Amniotic stem cell (primary cell): ENCODE measurements around the gene TNNI3K.
"Not testable (repeated sequence)": the region's sequence is repeated elsewhere in the genome, so short reads cannot be mapped to it uniquely, and the experiment has no call there.

Source experiments
- DNase-seq: peaks from one replicate; lab custom pipeline; 2025; lab: John Stamatoyannopoulos, UW

Gene TNNI3K

GRCh38 chr1:74235153-74235552, at the start of gene TNNI3K:
Gene TNNI3K, plus strand, starts transcription at chr1:74235387. Its CDS starts 65 bp downstream, at chr1:74235452.
- DNase-seq = no peak

- peak; percentile 23 for DNase-seq
Measured at GRCh38 chr1:74193908-74194307, 41.3 kb upstream of the TNNI3K start.

DNA sequence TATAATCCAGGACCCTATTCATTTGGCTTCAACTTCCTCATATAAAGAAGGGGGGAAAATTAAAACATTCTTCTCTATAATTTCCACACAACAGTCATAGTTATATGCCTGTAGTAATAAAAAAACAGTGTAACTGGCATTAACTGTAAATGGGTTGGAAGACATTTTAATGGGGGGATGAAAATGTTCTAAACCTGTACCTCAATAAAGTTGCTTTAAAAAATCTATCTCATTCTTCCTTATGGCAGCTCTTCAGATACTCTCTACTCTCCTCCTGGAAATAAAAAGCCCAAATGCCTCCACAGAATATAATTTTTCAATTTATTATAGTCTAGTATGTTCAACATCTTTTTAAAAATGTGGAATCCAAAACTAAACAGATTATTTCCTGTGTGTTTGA, 39.8 kb upstream of the TNNI3K start:
- no peak for DNase-seq

- DNase-seq = no peak
Measured at GRCh38 chr1:74197255-74197654, 37.9 kb upstream of the TNNI3K start.

- peak; percentile 86 for DNase-seq
Measured at GRCh38 chr1:74197657-74198552, 37.3 kb upstream of the TNNI3K start, which contains the start of the genes FPGT and LRRIQ3. Gene FPGT, plus strand, starts transcription at chr1:74198242. Its CDS starts 37 bp downstream, at chr1:74198279. Gene LRRIQ3, minus strand, starts transcription at chr1:74198176. Its CDS starts 14,492 bp downstream, at chr1:74183684.

DNA sequence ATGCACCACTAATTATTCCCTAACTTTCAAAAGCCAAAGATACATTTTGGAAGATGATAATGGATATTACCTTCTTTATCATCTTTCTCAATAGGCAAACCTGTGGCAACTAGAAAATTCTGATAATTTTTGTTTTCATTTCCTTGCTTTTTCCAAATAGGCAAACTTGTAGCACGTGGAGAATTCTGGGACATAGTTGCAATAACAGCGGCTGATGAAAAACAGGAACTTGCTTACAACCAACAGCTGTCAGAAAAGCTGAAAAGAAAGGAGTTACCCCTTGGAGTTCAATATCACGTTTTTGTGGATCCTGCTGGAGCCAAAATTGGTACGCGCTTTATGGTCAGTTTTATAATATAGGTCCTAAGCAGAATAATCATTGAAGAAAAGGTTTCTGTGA, 35.7 kb upstream of the TNNI3K start:
- DNase-seq = no peak

DNA sequence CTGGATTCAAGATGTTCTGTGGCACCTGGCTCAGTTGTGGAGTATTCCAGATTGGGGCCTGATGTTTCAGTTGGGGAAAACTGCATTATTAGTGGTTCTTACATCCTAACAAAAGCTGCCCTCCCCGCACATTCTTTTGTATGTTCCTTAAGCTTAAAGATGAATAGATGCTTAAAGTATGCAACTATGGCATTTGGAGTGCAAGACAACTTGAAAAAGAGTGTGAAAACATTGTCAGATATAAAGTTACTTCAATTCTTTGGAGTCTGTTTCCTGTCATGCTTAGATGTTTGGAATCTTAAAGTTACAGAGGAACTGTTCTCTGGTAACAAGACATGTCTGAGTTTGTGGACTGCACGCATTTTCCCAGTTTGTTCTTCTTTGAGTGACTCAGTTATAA, 29.9 kb upstream of the TNNI3K start:
- peak; percentile 19 for DNase-seq

DNA sequence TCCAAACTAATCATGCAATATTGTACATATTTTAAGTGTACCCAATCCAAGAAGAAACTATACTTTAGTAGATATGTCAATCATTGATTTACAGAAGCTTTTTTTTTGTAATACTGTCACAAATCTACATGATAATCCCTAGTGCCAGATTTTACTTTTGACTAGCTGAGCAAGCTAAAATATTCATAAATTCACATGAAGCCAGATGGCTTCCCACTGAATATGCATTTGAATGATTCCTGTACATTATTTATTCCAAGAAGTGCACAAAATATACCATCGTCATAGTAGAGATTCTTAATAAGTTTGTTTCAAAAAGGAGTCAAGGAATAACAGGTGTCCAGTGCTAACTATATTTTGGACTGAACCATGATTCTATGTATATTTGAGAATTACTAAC, 20.0 kb upstream of the TNNI3K start:
- DNase-seq = no peak

GRCh38 chr1:74222701-74223100, 12.5 kb upstream of the TNNI3K start:
- DNase-seq = peak; percentile 2

DNA sequence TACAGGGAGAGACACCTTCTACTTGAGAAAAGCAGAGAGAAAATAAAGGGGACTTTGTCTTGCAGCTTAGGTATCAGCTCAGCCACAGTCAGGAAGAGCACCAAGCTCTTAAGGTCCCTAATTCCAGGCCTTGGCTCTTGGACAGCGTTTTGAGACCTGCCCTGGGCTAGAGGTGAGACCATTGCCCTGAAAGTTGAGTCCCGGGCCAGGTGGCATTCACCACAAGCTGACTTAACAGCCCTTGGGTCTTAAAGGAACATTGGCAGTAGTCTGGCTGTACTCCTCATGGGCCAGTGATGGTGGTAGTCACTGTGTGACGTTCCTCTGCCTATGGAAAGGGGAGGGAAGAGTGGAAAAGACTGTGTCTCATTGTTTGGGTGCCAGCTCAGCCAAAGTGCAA, 11.7 kb upstream of the TNNI3K start:
- no peak for DNase-seq

DNA sequence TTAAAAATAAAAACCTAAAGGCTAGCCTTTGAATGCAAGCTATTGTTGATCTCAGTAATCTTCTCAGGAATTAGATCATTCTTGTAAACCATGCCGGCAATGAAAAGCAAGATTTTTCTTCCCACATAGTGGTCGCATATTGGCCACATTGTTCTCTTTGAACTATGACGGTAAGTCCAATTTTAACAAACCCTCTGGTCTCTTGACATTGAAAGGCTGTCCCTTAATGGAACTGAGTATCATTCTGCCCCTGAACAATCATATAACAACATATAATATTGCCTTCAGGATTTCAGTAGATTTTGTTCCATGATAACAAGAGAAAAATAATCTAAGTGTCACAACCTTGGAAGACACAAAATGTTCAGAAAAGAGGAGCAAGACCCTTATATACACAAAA, 1.3 kb downstream of the TNNI3K start:
- no peak for DNase-seq

GRCh38 chr1:74237035-74237434, 1.8 kb downstream of the TNNI3K start:
- DNase-seq = no peak

GRCh38 chr1:74237787-74238186, 2.6 kb downstream of the TNNI3K start:
- no peak for DNase-seq

- no peak for DNase-seq
Measured at GRCh38 chr1:74245168-74245772, 10.1 kb downstream of the TNNI3K start.

GRCh38 chr1:74246315-74246714, 11.1 kb downstream of the TNNI3K start:
- no peak for DNase-seq

DNA sequence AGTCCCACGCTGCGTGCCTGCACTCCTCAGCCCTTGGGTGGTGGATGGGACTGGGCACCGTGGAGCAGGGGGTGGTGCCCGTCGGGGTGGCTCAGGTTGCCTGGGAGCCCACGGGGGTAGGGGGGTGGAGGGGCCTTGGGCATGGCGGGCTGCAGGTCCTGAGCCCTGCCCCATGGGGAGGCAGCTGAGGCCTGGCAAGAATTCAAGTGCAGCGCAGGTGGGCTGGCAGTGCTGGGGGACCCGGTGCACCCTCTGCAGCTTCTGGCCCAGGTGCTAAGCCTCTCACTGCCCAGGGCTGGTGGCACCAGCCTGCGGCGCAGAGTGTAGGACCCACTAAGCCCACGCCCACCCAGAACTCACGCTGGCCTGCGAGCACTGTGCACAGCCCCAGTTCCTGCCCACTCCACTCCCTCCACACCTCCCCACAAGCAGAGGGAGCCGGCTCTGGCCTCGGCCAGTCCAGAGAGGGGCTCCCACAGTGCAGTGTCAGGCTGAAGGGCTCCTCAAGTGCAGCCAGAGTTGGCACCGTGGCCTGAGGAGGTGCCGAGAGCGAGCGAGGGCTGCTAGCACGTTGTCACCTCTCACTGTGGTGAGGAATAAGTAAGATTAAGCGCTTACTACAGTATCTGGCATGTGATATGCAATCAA, 12.8 kb downstream of the TNNI3K start:
- DNase-seq = no peak

DNA sequence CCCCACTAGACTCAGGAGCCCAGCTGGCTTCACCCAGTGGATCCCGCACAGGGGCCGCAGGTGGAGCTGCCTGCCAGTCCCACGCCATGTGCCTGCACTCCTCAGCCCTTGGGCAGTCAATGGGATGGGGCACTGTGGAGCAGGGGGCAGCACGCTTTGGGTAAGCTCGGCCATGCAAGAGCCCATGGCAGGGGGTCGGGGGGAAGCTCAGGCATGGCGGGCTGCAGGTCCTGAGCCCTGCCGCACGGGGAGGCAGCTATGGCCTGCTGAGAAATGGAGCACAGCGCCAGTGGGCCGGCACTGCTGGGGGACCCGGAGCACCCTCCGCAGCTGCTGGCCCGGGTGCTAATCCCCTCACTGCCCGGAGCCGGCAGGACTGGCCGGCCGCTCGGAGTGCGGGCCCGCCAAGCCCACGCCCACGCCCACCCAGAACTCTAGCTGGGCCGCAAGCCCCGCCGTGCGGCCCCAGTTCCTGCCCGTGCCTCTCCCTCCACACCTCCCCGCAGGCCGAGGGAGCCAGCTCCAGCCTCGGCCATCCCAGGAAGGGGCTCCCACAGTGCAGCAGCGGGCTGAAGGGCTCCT, 18.1 kb downstream of the TNNI3K start:
- not testable (repeated sequence) for DNase-seq

DNA sequence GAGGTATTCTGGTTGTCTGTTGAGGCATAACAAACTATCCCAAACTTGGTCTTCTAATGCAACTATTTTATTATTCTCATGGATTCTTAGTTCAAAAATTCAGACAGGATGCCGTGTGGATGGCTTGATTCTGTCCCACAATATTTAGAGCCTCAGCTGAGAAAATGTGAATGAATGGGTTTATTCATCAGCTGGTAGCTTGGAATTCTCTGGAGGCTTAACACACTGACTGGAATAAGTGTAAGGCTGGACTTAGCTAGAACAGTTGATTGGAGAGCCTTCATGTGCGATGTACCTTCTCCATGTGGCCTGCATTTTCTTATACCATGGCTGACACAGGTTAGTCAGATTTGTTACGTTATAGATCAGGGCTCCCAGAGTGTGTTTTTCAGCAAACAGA, 30.8 kb downstream of the TNNI3K start:
- DNase-seq = no peak

DNA sequence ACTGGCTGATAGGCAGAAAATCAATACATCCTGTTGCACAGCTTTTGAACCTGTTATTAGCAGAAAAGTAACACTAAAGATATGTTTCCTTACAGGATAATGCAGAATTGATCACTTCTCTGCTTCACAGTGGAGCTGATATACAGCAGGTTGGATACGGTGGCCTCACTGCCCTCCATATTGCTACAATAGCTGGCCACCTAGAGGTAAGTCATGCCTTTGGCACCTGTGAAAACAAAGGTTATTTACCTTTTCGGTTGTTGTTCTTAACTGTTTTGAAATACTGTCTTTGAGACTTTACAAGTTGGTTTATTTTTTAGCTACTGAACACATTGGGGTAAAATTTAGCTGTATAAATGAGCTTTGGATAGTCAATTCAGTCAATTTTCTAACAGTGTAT, 36.3 kb downstream of the TNNI3K start:
- no peak for DNase-seq

DNA sequence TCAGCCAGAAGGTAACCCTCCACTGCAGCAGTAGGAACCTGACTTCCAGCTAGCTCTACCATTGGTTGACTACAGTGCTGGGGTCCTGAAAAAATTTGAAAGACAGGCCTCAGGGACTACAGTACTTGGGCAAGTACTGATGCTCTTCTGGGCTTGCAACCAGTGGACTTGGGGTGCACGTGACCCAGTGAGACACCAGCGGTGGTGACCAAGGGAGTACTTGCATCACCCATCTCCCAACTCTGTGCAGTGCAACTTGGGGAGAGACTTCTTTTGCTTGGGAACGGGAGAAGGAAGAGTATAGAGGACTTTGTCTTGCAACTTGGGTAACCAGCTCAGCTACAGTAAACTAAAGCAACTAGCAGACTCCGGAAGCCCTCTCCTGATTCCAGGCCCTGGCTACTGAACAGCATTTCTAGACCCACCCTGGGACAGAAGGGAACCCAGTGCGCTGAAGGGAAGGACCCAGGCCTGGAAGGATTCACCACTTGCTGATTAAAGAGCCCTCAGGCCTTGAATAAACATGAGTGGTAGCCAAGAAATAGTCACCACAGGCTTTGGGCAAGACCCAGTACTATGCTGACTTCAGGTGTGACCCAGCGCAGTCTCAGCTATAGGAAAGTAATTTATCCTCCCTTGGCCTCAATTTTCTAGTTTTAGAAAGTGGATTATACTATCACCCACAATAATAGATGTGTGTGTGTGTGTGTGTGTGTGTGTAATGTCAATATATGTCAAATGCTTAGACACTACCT, 45.6 kb downstream of the TNNI3K start:
- DNase-seq = no peak

GRCh38 chr1:74286414-74286813, 51.2 kb downstream of the TNNI3K start:
- no peak for DNase-seq

- DNase-seq = no peak
Measured at GRCh38 chr1:74314438-74314837, 79.3 kb downstream of the TNNI3K start.
